ENCODE measurements around the gene TTC5. TPM values are rescaled to one million over a fixed set of nuclear protein-coding genes. Genes with fewer than 3 reads are reported as not detected.
"Not testable (repeated sequence)": the region's sequence is repeated elsewhere in the genome, so short reads cannot be mapped to it uniquely, and the experiment has no call there.

The TTC5 gene
- total RNA-seq, 3 donors from 2014 or later (not counting 1 experiment from before 2014, with no cell fraction given) = 18.1 to 23.5 (median 21.6) TPM

- no peaks in the 10 kb centered on the region for H3K27me3 ChIP-seq (ENCODE audit: control insufficient read depth, insufficient read depth, low read length)
- Mint-ChIP-seq H3K36me3 (peaks cover 10% of the 10 kb centered on the region), H3K27me3 (ENCODE audit: low read depth in 2 of 2) (no peaks in the 10 kb centered on the region), H3K4me1 (peaks cover 7 to 15% of the 10 kb centered on the region in 2 donors), H3K27ac (no peak overlapping the region), H3K4me3 (no peak overlapping the region), H3K9me3 (peaks cover under 1 to 3% of the 10 kb centered on the region in 2 donors)
- H3K4me3 ChIP-seq (ENCODE audit: low read length) = no peak overlapping the region
- H3K9me3 ChIP-seq (ENCODE audit: control insufficient read depth, insufficient read depth, low read length) = peaks cover 9% of the 10 kb centered on the region
- peaks cover 4% of the 10 kb centered on the region for H3K4me1 ChIP-seq (ENCODE audit: control insufficient read depth, insufficient read depth, low read length)
- ATAC-seq (no peak), DNase-seq (no peak)
- WGBS (ENCODE audit: insufficient coverage) = 96% methylated on average over 2 of the region's 2 CpGs
- H3K27ac ChIP-seq (ENCODE audit: low read length) = no peak overlapping the region
- intact Hi-C loops (cut with micrococcal nuclease) = no loop called here
- peaks cover 3% of the 10 kb centered on the region for H3K36me3 ChIP-seq (ENCODE audit: control insufficient read depth, insufficient read depth, low read length)
- TF ChIP-seq CTCF (IDR thresholded peaks at IDR 0.05) = no peak
These were observed 28.3 kb downstream of the TTC5 start for GRCh38 chr14:20277409-20277808.

- Mint-ChIP-seq H3K4me1 (peaks cover 0 to 6% of the 10 kb centered on the region in 2 donors), H3K4me3 (no peak overlapping the region), H3K27me3 (ENCODE audit: low read depth in 2 of 2) (no peaks in the 10 kb centered on the region), H3K36me3 (peaks cover 16% of the 10 kb centered on the region), H3K27ac (no peak overlapping the region), H3K9me3 (peaks cover 9% of the 10 kb centered on the region in 2 donors)
- Histone ChIP-seq H3K36me3 (ENCODE audit: control insufficient read depth, insufficient read depth, low read length) (peaks cover 1% of the 10 kb centered on the region), H3K27ac (ENCODE audit: low read length) (no peak overlapping the region), H3K9me3 (ENCODE audit: control insufficient read depth, insufficient read depth, low read length) (peaks cover 9% of the 10 kb centered on the region), H3K27me3 (ENCODE audit: control insufficient read depth, insufficient read depth, low read length) (no peaks in the 10 kb centered on the region), H3K4me1 (ENCODE audit: control insufficient read depth, insufficient read depth, low read length) (no peaks in the 10 kb centered on the region), H3K4me3 (ENCODE audit: low read length) (no peak overlapping the region)
- DNase-seq (no peak), ATAC-seq (no peak)
- TF ChIP-seq CTCF (IDR thresholded peaks at IDR 0.05) = no peak
- intact Hi-C loops (cut with micrococcal nuclease) = no loop called here
- WGBS (ENCODE audit: insufficient coverage) = 100% methylated on average over 2 of the region's 2 CpGs
These were observed 31.7 kb downstream of the TTC5 start for GRCh38 chr14:20274062-20274461.

- H3K4me1 ChIP-seq (ENCODE audit: control insufficient read depth, insufficient read depth, low read length); H3K9me3 Mint-ChIP-seq; ATAC-seq; H3K27me3 Mint-ChIP-seq (ENCODE audit: low read depth in 2 of 2); H3K9me3 ChIP-seq (ENCODE audit: control insufficient read depth, insufficient read depth, low read length); DNase-seq; H3K36me3 ChIP-seq (ENCODE audit: control insufficient read depth, insufficient read depth, low read length); H3K4me1 Mint-ChIP-seq; H3K4me3 Mint-ChIP-seq; H3K4me3 ChIP-seq (ENCODE audit: low read length); intact Hi-C loops (cut with micrococcal nuclease); H3K27ac ChIP-seq (ENCODE audit: low read length); H3K27ac Mint-ChIP-seq; H3K27me3 ChIP-seq (ENCODE audit: control insufficient read depth, insufficient read depth, low read length); H3K36me3 Mint-ChIP-seq: not testable (repeated sequence)
- 94% methylated on average over 4 of the region's 5 CpGs for WGBS (ENCODE audit: insufficient coverage)
These were observed 41.4 kb downstream of the TTC5 start for GRCh38 chr14:20264361-20264760.

GRCh38 chr14:20262642-20263128 lies 43.1 kb downstream of the TTC5 start:
- no peaks in the 10 kb centered on the region for H3K27me3 Mint-ChIP-seq (ENCODE audit: low read depth in 2 of 2)
- Histone ChIP-seq H3K4me1 (ENCODE audit: control insufficient read depth, insufficient read depth, low read length) (no peaks in the 10 kb centered on the region), H3K27ac (ENCODE audit: low read length) (no peak overlapping the region), H3K9me3 (ENCODE audit: control insufficient read depth, insufficient read depth, low read length) (no peaks in the 10 kb centered on the region), H3K36me3 (ENCODE audit: control insufficient read depth, insufficient read depth, low read length) (no peaks in the 10 kb centered on the region), H3K4me3 (ENCODE audit: low read length) (no peak overlapping the region), H3K27me3 (ENCODE audit: control insufficient read depth, insufficient read depth, low read length) (no peaks in the 10 kb centered on the region)
- peaks cover 8% of the 10 kb centered on the region for H3K36me3 Mint-ChIP-seq
- no peak for ATAC-seq
- TF ChIP-seq CTCF (IDR thresholded peaks at IDR 0.05) = no peak
- no peak overlapping the region for H3K4me3 Mint-ChIP-seq
- H3K4me1 Mint-ChIP-seq = no peaks in the 10 kb centered on the region
- intact Hi-C loops (cut with micrococcal nuclease) = no loop called here
- H3K27ac Mint-ChIP-seq = no peak overlapping the region
- H3K9me3 Mint-ChIP-seq = no peaks in the 10 kb centered on the region
- no peak for DNase-seq
- 81% methylated on average over 1 of the region's 3 CpGs for WGBS (ENCODE audit: insufficient coverage)
